Stimulated activated CD4-positive, alpha-beta T cell treated with anti-CD3 and anti-CD28 coated beads, Interleukin-15, amount 100 ng/mL, for 24 hours (primary cell): ENCODE data around the gene RRP1B.
"Not testable (repeated sequence)": the region's sequence is repeated elsewhere in the genome, so short reads cannot be mapped to it uniquely, and the experiment has no call there.

Experiments
- DNase-seq: peaks from one replicate; pipeline ENCODE4 v3.0.0-alpha.2; 2020

RRP1B gene, protein sequence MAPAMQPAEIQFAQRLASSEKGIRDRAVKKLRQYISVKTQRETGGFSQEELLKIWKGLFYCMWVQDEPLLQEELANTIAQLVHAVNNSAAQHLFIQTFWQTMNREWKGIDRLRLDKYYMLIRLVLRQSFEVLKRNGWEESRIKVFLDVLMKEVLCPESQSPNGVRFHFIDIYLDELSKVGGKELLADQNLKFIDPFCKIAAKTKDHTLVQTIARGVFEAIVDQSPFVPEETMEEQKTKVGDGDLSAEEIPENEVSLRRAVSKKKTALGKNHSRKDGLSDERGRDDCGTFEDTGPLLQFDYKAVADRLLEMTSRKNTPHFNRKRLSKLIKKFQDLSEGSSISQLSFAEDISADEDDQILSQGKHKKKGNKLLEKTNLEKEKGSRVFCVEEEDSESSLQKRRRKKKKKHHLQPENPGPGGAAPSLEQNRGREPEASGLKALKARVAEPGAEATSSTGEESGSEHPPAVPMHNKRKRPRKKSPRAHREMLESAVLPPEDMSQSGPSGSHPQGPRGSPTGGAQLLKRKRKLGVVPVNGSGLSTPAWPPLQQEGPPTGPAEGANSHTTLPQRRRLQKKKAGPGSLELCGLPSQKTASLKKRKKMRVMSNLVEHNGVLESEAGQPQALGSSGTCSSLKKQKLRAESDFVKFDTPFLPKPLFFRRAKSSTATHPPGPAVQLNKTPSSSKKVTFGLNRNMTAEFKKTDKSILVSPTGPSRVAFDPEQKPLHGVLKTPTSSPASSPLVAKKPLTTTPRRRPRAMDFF

DNA sequence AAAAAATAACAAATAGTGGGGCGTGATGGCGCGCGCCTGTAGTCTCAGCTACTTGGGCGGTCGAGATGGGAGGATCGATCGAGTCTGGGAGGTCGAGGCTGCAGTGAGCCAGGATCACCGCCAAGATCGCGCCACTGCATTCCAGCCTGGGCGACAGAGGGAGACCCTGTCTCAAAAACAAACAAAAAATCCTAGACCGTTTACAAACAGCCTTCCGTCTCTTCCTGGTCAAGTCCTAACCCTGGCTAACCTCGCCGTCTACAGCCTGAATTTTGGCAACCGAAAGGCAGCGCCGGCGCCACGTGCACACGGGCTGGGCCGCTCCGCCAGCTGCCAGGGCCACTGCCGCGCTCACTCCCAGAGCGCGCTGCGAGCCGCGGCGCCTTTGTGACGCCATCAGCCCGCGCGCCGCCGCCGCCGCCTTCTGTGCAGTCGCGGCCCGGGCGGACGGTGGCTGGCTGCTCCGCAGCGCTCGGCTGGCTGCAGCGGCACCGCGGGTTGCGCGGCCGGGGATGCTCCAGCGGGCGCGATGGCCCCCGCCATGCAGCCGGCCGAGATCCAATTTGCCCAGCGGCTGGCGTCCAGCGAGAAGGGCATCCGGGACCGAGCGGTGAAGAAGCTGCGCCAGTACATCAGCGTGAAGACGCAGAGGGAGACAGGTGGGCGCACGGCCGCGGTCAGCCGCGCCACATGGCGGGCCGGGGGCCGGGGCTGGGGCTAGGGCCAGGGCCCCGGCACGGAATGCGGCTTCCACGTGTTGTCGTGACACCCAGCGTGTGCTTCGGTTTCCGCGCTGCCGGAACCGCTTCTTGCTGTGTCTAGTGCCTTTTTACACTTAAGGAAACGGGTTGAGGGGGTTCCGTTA, at the start of gene RRP1B, which contains the start of gene HSF2BP:
Gene RRP1B, plus strand, starts transcription at position 425 of the 865 bp plus-strand sequence. Its CDS starts 105 bp downstream, at position 530.
Gene HSF2BP, minus strand, starts transcription at position 353 of the 865 bp plus-strand sequence. CDS start 1,392 bp downstream, outside the sequence.
- DNase-seq: peak; percentile 86

DNA sequence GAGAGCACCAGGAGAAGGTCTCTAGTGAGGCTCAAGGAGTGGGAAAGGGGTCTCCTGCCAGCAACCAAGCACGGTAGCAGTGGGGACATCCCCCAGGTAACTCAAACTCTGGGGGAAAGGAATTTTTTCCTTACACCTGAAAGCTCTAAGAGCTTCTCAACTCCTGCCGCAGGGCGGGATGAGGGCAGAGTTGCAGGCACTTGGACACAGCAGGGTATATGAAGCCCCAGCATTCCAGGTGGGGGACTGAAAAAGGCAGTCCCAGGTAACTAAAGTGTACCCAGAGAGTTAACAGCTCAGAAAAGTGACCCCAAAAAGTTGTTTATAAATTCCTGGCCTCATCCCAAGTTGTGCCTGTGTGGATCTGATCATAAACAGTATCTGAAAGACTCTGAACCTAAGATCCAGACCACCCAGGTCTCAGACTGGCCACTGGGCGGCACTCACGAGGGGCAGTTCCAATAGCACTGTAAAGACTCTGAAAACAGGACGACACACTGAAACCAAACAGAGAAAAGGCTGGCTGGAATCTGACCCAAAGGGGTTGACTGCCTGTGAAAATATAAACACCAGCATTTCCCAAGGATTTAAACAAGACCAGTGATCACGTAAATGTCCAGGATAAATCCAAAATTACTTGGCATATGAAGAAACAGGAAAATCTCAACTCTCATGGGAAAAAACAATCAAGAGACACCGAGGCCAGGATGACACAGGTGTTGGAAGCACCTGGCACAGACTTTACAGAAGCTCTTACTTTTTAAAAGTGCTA, 47.6 kb upstream of the RRP1B start:
- DNase-seq: peak; percentile 21

DNA sequence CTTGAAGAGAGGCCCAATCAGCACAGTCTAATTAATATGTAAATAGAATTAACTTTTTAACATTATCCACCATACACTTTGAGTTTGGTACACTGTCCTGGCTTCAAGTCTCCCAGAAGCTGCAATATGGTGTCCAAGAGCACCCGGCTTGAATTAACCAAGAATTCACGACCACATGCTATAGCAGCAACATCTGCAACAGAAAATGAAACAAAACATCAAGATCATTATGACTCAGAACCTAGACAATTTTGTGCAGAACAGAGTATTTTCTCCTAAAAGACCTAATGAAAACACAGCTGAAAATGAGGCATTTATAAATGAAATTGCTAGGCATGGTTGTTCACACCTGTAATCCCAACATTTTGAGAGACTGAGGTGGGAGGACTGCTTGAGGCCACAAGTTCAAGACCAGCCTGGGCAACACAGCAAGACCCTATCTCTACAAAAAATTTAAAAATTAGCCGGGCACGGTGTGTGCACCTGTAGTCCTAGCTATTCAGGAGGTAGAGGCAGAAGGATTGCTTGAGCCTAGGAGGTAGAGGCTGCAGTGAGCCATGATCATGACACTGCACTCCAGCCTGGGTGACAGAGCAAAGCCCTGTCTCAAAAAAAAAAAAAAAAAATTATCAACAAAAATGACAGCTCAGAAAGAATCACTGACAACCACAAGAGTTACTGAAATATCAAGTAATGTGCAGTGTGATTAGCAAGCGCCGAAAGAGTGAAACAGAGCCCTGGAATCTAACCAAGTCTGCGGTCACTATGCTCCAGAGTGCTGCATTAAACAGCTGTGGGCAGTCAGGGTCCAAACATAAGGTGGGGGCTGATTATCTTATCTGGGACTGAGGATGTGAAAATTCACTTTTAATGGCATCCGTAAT, 45.4 kb upstream of the RRP1B start:
- no peak for DNase-seq

DNA sequence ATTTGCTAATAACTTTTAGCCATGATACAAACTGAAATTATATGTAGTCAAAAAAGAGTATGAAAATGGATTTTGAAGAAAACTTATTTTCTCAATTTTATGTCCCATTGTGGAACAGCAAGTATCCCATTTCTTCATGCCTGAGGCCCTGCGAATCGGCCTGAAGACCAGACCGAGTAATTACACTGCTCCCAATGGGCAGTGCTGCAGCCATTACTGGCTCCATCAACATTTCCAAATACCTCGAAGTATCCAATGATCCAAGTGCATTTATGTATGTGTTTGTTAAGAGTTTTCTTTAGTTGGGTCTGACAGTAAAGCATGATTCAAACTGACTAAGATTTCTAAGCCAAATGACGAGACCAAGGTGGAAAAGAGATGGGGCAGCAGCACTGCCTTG, 44.5 kb upstream of the RRP1B start:
- DNase-seq: no peak

DNA sequence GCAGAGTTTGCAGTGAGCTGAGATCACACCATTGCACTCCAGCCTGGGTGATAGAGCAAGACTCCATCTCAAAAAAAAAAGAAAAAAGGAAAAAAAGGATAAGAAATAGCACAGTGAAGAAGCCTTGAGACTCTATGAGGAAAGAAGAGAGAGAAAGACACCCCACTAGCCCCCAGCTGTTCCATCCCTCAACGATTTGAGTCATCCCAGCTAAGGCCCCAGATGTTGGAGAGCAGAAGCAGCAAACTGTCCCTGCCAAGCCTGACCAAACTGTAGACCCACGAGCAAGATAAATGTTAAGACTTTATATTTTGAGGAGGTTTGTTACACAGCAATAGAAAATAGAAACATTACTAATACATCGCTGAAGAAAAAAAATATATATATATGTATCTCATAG, 42.5 kb upstream of the RRP1B start:
- DNase-seq: not testable (repeated sequence)

DNA sequence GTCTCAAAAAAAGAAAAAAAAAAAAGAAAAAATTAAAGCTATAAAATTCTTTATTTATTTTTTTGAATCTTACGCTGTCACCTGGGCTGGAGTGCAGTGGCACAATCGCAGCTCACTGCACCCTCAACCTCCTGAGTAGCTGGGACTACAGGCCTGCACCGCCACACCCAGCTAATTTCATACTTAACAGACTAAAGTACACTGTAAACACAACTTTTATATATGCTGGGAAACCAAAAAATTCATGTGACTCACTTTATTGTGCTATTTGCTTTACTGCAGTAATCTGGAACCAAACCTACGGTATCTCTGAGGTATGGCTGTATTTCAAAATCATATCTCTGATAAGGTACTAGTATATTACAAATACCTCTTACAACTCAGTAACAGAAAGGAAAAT, 40.4 kb upstream of the RRP1B start:
- DNase-seq: no peak

DNA sequence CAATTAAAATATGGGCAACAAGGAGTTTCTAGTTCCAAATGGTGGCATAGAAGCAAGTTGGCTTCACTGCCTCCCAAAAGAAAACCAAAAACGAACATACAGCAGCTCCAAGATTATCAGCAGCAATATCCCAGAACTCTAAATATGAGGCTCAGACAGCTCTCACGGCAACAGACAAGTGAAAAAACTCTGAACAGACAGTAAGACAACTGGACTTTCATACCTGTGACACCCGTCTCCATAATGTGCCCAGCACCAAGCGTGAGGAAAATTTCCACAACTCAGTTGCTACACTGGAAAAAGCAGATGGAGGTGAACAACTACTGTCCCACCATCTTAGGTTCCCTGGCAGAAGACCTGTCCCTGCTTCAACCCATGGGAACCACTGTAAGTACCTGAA, 40.0 kb upstream of the RRP1B start:
- no peak for DNase-seq

DNA sequence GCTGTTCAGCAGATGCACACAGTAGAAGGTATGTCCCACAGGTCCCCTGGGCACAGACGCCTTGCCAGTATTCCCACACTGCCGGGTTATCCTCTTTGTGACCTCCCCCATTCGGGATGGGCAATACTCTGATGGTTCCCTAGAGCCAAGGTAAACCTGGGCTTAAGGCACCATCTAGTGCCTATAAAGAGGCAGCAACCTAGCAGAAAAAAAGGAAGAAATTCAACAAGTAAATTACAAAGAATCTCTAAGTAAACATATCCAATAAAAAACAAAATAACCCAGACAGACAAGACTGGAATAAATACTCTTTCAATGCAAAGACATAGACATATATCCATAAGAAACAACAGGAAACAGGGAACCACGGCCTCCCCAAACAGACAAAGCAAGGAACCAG, 39.5 kb upstream of the RRP1B start:
- DNase-seq: no peak

DNA sequence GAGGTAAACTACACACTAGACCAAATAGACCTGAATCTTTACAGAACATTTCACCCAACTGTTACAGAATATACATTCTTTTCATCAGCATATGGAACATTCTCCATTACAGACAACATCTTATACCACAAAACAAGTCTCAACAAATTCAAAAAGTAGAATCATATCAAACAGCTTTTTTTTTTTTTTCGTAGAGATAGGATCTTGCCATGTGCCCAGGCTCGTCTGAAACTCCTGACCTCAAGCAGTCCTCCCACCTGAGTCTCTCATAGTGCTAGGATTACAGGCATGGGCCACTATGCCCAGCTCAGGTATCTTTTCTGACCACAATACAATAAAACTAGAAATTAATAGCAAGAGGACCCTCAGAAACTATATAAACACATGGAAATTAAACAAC, 36.6 kb upstream of the RRP1B start:
- DNase-seq: no peak

DNA sequence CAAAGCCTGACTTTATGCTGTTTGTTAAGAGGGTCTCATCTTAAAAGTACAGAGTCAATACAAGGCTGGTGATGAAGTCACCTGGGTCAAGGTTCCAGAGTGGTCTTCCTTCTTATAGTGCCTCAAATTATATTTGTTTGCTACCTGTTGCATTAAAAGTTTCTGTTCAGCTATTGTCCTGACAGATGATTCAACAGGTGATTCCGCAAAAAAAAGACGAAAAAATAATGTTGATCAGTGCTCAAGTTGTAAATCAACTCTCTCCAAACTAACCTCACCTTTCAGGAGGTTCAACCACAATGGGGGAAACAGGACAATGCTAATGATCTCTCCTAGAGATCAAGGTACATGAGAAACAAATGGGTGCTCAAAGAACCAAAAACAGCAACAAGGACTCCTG, 35.8 kb upstream of the RRP1B start:
- no peak for DNase-seq

DNA sequence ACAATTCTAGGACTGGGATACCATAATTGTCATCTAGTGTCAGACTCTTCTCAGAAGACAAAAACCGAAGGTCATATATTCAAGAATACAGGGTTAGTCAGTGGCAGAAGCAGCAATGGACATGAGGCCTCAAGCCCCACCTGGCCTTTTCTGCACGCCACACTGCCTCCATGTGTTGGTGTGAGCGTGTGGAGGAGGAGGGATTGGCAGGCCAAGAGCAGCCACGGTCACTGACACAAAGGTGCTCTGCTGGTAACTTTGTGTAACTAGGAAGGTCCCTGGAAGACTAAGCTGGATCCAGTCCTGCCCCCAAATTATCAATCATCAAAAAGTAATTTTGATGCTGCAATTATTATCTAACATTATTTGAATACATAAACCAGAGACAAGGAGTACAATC, 35.0 kb upstream of the RRP1B start:
- no peak for DNase-seq

DNA sequence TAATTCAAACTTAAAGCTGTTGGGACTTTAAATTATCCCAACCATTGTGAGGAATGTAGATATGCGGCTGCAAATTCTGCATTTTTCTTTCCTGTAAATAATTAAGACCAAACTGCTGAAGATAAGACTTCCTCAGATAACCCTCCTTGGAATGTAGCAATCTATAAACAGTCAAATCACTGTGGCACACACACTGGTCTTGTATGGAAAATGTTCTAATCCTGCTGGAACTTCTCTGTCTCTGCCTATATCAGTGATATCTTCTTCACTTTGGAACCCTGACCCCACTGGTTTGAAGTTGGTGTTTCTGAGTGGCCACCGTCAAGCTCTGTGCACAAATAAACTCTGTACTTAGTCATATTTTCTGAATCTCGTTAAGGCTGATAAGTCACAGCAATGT, 33.0 kb upstream of the RRP1B start:
- DNase-seq: no peak

DNA sequence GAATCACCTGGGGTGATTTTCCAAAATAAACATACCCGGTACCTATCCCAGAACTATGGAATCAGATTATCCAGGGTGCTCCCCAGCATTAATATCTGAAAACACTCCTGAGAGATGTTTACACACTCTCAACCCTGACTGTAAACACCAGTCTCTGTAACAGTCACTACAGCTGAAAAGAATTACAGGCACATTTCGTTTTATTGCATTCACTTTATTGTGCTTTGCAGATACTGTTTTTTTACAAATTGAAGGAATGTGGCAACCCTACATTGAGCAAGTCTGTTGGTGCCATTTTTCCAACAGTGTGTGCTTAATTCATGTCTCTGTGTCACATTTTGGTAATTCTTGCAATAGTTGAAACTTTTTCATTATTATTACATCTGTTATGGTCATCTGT, 31.8 kb upstream of the RRP1B start:
- DNase-seq: no peak

DNA sequence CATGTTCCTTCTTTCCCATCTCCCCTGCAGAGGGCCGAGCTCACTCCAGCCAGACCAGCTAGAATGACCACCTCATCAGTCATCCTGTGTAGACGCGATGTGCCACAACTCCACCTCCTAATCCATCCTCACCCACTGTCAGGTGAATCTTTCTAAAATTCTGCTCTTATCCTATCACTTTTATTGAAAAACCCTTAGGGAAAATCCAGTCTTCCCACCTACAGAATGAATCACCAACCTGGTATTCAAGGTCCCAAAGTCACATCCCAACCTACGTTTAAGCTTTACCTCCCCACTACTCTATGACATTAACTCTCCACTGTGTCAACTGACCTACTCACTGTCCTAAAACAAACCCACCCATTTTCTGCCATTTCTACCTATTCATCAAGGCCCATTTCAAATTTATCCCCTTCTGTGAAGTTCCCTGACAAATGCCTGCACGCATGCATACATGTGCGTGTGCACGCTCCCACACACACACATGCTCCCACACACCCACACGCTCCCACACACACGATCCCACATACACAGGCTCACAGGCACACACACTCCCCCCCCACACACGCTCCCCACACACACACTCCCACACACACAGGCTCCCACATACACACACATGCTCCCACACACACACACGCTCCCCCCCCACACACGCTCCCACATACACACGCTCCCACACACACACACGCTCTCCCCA, 27.8 kb upstream of the RRP1B start:
- no peak for DNase-seq

DNA sequence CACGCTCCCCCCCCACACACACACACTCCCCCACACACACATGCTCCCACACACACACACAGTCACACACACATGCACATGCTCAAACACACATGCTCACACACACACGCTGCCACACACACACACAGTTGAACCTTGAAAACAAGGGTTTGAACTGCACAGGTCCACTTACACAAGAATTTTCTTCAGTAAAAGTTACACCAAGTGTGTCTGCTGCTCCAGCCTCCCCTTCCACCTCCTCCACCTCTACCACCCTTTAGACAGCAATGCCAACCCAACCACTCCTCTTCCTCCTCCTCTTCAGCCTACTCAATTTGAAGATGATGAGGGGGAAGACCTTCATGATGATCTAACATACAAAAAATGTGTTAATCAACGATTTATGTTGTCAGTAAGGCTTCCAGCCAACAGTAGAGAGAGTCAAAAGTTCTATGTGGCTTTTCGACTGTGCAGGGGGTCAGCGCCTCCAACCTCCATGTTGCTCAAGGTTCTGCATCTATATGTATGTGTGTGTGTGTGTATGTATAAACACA, 26.9 kb upstream of the RRP1B start:
- no peak for DNase-seq

DNA sequence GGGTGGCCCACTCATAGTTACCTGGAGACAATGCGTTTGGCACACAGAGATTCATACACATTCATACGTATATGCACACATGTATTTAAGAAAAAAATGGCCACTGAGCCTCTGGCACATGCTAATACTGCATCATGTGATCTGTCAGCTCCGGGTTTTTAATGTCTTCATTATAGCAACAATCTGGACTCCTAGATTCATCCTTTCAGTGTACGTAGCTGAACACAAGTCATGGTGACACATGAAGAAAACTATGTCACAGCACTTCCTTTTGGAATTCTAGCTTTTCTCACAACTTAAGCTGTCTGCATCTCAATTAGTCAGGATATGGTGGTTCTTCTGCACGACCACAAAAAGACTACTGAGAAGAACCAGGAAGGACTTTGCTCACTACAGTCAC, 24.7 kb upstream of the RRP1B start:
- DNase-seq: no peak

DNA sequence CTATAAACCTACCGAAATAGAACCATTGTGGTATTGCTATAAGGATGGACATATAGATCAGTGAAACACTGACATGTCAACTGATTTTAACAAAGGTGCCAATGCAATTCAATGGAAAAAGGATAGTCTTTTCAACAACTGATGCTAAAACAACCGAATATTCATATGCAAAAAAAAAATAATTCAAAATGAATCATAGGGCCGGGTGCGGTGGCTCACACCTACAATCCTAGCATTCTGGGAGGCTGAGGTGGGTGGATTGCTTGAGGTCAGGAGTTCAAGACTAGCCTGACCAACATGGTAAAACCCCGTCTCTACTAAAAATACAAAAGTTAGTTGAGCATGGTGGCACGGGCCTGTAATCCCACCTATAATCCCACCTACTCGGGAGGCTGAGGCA, 23.9 kb upstream of the RRP1B start:
- DNase-seq: no peak

DNA sequence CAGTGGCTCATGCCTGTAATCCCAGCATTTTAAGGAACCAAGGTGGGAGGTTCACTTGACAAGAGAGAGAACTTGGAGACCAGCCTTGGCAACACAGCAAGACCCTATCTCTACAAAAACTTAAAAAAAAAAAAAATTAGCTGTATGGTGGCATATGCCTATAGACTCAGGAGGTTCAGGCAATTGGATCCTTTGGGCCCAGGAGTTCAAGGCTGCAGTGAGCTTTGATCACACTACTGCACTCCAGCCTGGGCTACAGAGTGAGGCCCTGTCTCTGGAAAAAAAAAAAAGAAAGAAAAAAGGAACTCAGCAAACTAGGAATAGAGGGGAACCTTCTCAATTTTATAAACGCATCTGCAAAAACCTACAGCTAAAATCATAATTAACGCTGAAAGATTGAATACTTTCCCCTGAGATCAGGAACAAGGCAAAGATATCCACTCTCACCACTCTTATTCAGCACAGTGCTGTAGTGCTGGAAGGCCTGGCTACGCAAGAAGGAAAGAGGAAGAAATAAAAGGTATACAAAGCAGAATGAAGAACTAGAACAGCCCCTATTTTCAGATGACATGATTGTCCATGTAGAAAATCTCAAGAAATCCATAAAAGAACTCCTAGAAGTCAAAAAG, 21.7 kb upstream of the RRP1B start:
- no peak for DNase-seq

DNA sequence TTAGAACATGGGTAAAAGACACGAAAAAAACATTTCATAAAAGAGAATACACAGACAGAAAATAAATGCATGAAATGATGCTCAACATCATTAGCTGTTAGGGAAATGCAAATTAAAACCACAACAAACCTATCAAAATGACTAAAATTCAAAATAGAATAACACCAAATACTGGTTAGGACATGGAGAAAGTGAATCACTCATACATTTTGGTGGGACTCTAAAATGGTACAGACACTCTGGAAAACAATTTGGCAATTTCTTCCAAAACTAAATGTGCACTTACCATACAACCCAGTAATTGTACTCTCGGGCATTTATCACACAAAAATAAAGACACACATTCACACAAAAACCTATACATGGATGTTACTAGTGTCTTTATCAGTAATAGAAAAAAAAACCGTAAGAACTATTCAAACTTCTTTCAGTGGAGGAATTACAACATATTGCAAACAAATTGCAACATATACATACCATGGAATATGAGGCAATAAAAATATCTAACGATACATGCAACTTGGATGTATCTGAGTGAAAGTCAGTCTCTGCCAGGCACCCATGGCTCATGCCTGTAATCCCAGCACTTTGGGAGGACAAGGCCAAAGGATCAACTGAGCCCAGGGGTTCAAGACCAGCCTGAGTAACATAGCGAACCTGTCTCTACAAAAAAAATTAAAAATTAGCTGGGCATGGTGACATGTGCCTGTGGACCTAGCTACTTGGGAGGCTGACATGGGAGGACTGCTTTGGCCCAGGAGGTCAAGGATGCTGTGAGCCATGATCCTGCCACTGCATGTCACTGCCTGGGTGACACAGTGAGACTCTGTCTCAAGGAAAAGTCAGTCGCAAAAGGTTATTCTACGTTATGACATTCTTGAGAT, 19.6 kb upstream of the RRP1B start:
- DNase-seq: no peak
